Fibroblast of pulmonary artery (primary cell): Measurements from ENCODE around the gene CCDC182.

Source experiments
- DNase-seq: peaks from one replicate; pipeline ENCODE4 v3.0.0-alpha.2; 2010; ENCODE audit warnings: low read depth
- H3K4me3 ChIP-seq: replicated peaks from 2 replicates; pipeline ENCODE4 v1.5.1; 2011; ENCODE audit warnings: low read depth, mild to moderate bottlenecking, control low read depth, low read length, moderate library complexity
- CTCF ChIP-seq: IDR thresholded peaks from 2 replicates; pipeline ENCODE4 v1.5.1; 2011; ENCODE audit warnings: mild to moderate bottlenecking, control low read depth, low read length, inconsistent platforms; ENCODE audit errors: missing control alignments

CCDC182 gene

GRCh38 chr17:57761887-57762286 lies 16.8 kb upstream of the CCDC182 start:
- H3K4me3 ChIP-seq: no peak overlapping the region
- no peak for DNase-seq
- TF ChIP-seq CTCF: no peak

- H3K4me3 ChIP-seq: no peak overlapping the region
- no peak for DNase-seq
- TF ChIP-seq CTCF: no peak
Measured at GRCh38 chr17:57760046-57760445, 14.9 kb upstream of the CCDC182 start.

- no peak for TF ChIP-seq CTCF
- DNase-seq: no peak
- no peak overlapping the region for H3K4me3 ChIP-seq
Measured at GRCh38 chr17:57758654-57759053, 13.6 kb upstream of the CCDC182 start.

- DNase-seq: no peak
- TF ChIP-seq CTCF: no peak
- H3K4me3 ChIP-seq: no peak overlapping the region
Measured at GRCh38 chr17:57757735-57758134, 12.6 kb upstream of the CCDC182 start.

- no peak overlapping the region for H3K4me3 ChIP-seq
- TF ChIP-seq CTCF: no peak
- no peak for DNase-seq
Measured at GRCh38 chr17:57756951-57757350, 11.9 kb upstream of the CCDC182 start.

- no peak overlapping the region for H3K4me3 ChIP-seq
- no peak for DNase-seq
- no peak for TF ChIP-seq CTCF
Measured at GRCh38 chr17:57755480-57756070, 10.5 kb upstream of the CCDC182 start.
